ENCODE results near the gene MFGE8. TPM values are rescaled to one million over a fixed set of nuclear protein-coding genes. Genes with fewer than 3 reads are reported as not detected.

MFGE8 gene
- total and polyA plus RNA-seq, 9 of the 15 experiments (the other 6 are each of a cell fraction or from before 2014, with no cell fraction given): 2.3 to 142 (median 62.3) TPM

- TF ChIP-seq MYBL2 (IDR thresholded peaks at IDR 0.05; ENCODE audit: low read depth) (no peak), MYBL2 (CRISPR knock-in tag; IDR thresholded peaks at IDR 0.05; ENCODE audit: borderline replicate concordance) (no peak), MGA (IDR thresholded peaks at IDR 0.05) (no peak), EP300 (IDR thresholded peaks at IDR 0.05; ENCODE audit: low read length) (no peak), NR1H2 (CRISPR knock-in tag; IDR thresholded peaks at IDR 0.05) (no peak)
Observed at GRCh38 chr15:88894819-88895767, 18.1 kb downstream of the MFGE8 start, which contains the start of gene HAPLN3 (continued).

Measured in K562 (cell line).